SK-N-DZ (cell line): ENCODE results near the gene MFSD2A.
"Not testable (repeated sequence)": the region's sequence is repeated elsewhere in the genome, so short reads cannot be mapped to it uniquely, and the experiment has no call there.

Experiments
- DNase-seq: peaks from one replicate; pipeline ENCODE4 v3.0.0-alpha.2; 2015; ENCODE audit warnings: low spot score

Gene MFSD2A

DNA sequence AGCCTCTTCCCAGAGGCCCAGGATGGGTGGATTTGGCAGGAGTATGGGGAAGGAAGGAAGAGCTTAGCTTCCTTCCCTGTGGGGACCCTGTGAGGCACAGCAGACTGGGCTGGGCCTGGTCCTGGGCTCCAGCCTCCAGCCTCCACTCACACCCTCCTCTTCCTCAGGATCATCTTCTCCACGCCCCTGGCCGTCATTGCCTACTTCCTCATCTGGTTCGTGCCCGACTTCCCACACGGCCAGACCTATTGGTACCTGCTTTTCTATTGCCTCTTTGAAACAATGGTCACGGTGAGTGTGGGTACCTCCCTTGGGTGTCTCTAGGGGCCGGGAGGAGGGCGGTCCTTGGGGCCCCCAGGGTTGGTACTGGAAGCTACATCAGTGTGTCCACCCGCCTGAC, 10.1 kb downstream of the MFSD2A start:
- DNase-seq, result no peak

DNA sequence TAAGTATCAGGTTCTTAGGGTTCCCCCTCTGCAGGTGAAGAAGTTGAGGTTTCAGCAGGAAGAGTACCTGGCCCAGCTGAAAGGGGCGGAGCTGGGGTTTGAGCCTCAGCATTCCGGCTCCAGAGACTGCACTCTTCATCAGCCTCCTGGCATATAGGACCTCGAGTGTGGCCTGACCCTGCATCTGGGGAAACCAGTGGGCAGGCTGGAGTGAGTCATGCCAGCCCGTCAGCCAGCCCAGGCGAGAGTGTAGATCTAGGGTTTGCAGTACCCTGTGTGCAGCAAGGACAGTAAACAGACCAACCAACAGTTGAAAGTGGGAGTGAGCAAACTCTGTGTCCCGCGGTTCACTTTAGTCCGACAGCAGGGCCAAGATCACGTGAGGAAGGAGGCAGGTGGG, 14.1 kb downstream of the MFSD2A start:
- DNase-seq, result no peak

- no peak for DNase-seq
These were observed 14.8 kb downstream of the MFSD2A start for GRCh38 chr1:39969531-39970270.

DNA sequence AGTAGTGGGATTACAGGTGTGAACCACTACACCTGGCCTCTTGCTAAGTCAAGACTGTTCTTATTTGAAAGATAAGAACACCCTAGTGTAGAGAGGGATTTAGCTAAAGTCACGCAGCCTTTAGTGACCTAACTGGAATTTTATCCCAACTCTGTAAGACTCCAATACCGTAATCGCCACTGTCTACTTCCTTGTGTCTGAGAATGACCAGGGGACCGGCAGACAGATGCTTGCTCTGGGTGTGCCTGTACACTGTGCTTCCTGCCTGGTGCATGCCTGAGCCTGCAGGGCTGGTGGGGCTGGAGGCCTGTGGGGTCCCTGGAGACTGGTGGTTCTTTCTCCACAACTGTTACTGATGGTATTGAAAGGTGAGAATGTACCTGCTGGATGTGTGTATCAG, 15.3 kb downstream of the MFSD2A start:
- DNase-seq, result no peak

DNA sequence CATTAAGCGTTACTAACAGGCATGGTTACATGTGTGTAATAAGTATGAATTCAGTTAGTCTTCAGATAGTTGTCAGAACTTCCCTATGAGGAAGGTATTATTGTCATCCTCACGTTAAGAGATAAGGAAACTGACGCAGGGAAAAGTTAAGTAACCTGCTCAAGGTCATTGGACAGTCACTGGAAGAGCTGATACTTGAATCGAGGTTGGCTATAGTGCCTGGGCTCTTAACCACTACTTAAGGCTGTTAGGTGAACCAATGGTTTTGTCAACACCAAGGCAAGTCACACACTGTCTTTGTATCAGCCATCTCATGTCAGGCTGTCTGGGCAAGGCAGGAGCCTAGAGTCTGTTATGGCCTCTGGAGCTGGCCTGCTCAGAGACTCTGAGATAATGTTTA, 16.2 kb downstream of the MFSD2A start:
- DNase-seq, result no peak

GRCh38 chr1:39973503-39974135, 18.7 kb downstream of the MFSD2A start:
- peak; percentile 60 for DNase-seq

- DNase-seq, result peak; percentile 21
These were observed 21.8 kb downstream of the MFSD2A start for GRCh38 chr1:39976732-39977131.

- no peak for DNase-seq
These were observed 22.3 kb downstream of the MFSD2A start for GRCh38 chr1:39977202-39977601.

DNA sequence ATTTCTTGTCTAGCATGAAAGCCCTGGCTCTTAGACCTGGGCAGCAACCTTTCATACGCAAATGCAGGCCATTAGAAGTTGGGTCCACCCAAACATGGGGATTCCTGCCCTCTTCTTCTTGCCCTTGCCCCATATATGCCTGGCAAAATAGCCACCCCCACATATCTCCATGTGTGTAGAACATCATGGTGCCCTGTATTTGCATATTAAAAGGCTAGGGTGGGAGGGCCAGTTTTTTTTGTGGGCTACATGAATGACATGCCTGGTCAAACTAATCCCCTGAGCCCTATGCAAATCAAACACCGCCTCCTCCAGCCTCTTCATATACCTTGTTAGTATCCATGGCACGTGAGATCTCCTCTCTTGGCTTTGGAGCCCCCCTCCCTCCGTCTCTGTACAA, 24.7 kb downstream of the MFSD2A start:
- no peak for DNase-seq

- DNase-seq, result no peak
These were observed 25.8 kb downstream of the MFSD2A start for GRCh38 chr1:39980555-39981313.

- DNase-seq, result no peak
These were observed 26.4 kb downstream of the MFSD2A start for GRCh38 chr1:39981385-39981784.

GRCh38 chr1:39981945-39982344, 27.0 kb downstream of the MFSD2A start:
- no peak for DNase-seq

DNA sequence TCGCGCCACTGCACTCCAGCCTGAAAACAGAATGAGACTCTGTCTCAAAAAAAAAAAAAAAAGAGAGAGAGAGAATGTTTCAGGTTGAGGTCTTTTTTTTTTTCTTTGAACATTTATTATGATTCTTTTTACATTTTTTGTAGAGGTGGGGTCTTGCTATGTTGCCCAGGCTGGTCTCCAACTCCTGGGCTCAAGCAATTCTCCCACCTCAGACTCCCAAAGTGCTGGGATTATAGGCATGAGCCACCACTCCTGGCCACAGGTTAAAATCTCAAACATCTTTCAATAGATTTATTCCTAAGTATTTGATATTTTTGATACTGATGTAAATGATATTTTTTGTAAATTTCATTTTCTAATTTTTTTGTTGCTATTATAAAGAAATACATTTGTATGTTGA, 29.5 kb downstream of the MFSD2A start:
- DNase-seq, result not testable (repeated sequence)

- DNase-seq, result no peak
These were observed 30.0 kb downstream of the MFSD2A start for GRCh38 chr1:39984951-39985350.

DNA sequence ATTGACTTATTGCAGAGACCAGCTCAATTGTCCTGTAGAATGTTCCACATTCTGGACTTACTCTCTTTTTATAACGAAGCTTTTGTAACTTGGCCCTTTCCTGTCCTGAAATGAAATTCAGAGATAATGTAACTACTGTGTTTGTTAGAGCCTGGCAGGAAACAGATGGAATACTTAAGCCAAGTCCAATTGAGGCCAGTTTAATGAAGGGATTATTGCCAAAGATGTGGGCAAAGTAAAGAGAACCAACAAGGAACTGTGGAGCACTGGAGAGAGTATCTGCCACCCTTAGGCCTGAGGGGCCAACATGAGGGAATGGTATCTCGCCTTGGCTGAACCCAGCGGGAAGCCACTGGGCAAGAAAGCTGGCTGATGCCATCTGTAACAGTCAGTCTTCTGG, 32.9 kb downstream of the MFSD2A start:
- no peak for DNase-seq

- DNase-seq, result no peak
These were observed 33.8 kb downstream of the MFSD2A start for GRCh38 chr1:39988618-39989343.

- DNase-seq, result no peak
These were observed 35.5 kb downstream of the MFSD2A start for GRCh38 chr1:39990428-39990827.

DNA sequence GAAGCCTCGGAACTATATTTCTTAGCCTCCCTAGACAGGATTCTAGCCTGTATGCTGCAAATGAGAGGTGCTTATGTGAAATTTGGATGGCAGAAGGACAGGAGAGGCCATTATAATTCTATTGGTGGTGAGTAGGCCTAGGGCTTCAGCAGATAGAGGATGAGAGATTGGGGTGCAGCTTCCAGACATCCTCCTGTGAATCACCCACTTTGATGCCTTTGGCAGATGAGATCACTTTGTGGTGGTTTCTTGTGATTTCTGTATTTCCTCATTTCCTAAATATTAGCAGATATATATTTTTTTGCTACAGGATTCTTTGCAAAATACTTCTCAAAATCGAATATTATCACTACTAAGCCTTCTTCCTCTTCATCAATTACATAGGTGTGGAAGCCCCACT, 37.3 kb downstream of the MFSD2A start:
- DNase-seq, result no peak

GRCh38 chr1:39992888-39993287, 37.9 kb downstream of the MFSD2A start:
- DNase-seq, result no peak

DNA sequence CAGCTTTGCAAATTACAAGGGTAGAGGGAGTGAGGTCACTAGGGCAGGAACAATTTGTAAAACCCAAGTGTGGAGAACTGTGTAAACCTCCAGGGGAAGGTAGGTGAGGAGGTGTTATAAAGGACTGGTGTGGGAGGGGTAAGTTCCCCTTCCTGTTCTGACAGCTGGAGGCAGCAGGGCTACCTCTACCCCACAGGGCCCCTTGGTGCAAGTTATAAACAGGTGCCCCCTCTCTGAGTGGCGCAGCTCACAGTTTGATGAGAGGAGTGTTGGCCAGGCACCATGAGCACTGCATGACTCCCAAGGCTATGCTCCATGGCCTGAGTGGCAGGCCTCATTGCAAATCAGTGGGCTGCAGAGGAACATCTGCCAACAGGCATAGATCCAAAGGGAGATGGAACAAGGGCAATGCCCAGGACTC, 41.0 kb downstream of the MFSD2A start:
- DNase-seq, result no peak

- no peak for DNase-seq
These were observed 41.6 kb downstream of the MFSD2A start for GRCh38 chr1:39996396-39997004.

- no peak for DNase-seq
These were observed 46.5 kb downstream of the MFSD2A start for GRCh38 chr1:40001456-40001855.
